Measurements from ENCODE around the gene ELF1. TPM values are rescaled to one million over a fixed set of nuclear protein-coding genes. Genes with fewer than 3 reads are reported as not detected.
A peak's percentile ranks its signal among the peaks of the same experiment; 100 is the strongest.
"Not testable (repeated sequence)": the region's sequence is repeated elsewhere in the genome, so short reads cannot be mapped to it uniquely, and the experiment has no call there.

The ELF1 gene
- polyA plus RNA-seq, 4 donors = 48.2 to 58.5 (median 53.3) TPM

DNA sequence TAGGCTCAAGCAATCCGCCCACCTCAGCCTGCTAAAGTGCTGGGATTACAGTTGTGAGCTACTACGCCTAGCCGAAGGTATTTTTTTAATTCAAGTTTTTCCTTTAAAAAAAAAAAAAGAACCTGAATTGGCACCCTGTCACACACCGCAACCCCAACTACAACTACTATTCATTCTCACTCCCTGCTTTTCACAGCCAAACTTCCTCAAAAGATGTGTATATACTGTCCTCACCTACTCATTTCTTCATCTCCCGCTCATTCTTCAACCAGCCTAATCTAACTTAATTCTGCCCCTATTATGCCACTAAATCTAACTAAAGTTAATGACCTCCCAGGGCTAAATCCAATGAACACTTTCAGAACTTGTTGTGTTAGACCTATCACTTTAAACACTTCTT, 29.5 kb upstream of the ELF1 start:
- DNase-seq (ENCODE audit: low read depth in 4 of 4, low spot score in 3 of 4) = no peak

DNA sequence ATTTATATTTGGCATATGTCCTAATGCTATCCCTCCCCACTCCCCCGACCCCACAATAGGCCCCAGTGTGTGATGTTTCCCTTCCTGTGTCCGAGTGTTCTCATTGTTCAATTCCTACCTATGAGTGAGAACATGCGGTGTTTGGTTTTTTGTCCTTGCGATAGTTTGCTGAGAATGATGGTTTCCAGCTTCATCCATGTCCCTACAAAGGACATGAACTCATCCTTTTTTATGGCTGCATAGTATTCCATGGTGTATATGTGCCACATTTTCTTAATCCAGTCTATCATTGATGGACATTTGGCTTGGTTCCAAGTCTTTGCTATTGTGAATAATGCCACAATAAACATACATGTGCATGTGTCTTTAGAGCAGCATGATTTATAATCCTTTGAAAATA, 23.3 kb upstream of the ELF1 start:
- DNase-seq (ENCODE audit: low read depth in 4 of 4, low spot score in 3 of 4) = not testable (repeated sequence)

DNA sequence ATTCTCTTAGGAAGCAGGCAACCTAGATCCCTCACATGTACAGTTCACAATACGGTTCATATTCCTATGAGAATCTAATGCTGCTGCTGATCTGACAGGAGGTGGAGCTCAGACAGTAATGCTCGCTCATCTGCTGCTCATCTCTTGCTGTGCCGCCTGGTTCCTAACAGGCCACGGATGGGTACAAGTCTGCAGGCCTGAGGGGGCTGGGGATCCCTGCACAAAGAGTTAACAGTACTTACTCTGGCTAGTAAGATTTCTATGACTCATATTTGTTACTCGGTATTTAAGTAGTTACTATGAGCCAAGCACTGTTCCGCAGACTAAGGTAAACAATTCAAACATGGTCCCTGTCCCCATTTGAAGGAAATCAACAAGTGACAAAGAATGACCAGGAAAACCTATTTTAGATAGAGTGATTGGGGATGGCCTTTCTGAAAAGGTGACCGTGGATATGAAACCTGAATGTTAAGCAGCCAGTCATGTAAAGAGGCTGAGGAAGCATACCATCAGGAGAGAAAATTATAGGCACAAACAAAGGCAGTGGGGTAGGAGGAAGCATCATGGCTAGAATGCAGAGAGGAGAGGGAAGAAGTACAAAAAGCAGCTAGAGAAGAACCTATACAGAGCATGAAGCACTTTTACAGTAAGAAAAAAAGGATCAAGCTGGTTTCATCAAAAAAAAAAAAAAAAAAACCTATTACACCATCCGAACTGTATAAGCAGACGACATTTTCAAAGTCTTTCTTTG, 21.6 kb upstream of the ELF1 start:
- DNase-seq (ENCODE audit: low read depth in 4 of 4, low spot score in 3 of 4) = no peak

DNA sequence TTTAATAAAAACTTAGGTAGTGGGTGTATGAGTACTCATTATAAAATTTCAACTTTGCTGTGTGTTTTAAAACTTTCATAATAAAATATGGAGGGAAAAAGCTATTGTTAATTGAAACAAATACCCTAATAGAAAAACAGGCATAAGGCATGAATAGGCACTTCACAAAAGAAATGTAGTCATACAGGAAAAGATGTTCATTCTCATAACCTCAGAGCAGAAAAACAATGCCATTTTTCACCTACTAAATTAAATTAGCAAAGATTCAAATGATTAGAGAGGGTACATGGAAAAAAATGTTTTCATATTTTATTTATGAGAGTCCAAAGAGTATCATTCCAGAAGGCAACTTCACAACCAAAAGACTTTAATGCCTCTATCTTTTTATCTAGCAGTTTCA, 20.6 kb upstream of the ELF1 start:
- no peak for DNase-seq (ENCODE audit: low read depth in 4 of 4, low spot score in 3 of 4)

DNA sequence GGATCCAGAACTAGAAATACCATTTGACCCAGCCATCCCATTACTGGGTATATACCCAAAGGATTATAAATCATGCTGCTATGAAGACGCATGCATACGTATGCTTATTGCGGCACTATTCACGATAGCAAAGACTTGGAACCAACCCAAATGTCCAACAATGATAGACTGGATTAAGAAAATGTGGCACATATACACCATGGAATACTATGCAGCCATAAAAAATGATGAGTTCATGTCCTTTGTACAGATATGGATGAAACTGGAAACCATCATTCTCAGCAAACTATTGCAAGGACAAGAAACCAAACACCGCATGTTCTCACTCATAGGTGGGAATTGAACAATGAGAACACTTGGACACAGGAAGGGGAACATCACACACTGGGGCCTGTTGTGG, 17.4 kb upstream of the ELF1 start:
- DNase-seq (ENCODE audit: low read depth in 4 of 4, low spot score in 3 of 4) = not testable (repeated sequence)

DNA sequence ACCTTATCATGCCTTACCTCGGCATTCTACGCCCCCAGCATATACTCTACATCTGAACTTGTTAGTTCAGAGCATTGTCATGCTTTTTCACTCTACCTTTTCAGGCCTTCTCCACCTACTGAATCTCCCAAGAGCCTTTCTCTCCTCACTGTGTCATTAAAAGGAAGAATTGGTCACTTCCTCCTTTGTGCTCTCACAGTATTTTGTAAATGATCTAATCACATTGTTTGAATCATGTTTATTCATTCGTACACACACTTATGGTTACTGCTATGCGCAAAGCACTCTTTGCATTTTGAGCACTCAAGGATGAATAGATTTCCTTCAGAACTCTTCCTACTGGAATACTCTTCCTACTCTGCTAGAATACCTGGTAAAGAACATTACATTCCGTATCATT, 15.8 kb upstream of the ELF1 start:
- no peak for DNase-seq (ENCODE audit: low read depth in 4 of 4, low spot score in 3 of 4)

DNA sequence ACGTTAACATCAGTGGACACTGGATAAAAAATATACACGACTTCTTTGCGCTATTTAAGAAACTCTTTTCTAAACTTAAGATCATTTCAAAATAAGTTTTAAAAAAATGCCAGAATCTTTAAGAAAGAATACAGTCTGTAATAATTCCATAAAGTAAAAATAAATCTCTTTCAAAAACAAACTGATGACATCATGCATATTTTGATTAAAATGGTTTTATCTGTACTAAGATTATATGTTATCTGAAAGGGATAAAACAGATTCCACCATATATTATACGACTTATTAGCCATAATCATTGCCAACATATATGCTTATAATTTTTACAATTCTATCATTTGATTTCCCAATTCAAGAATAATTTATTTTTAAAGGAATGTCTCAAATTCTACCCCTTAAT, 15.3 kb upstream of the ELF1 start:
- no peak for DNase-seq (ENCODE audit: low read depth in 4 of 4, low spot score in 3 of 4)

DNA sequence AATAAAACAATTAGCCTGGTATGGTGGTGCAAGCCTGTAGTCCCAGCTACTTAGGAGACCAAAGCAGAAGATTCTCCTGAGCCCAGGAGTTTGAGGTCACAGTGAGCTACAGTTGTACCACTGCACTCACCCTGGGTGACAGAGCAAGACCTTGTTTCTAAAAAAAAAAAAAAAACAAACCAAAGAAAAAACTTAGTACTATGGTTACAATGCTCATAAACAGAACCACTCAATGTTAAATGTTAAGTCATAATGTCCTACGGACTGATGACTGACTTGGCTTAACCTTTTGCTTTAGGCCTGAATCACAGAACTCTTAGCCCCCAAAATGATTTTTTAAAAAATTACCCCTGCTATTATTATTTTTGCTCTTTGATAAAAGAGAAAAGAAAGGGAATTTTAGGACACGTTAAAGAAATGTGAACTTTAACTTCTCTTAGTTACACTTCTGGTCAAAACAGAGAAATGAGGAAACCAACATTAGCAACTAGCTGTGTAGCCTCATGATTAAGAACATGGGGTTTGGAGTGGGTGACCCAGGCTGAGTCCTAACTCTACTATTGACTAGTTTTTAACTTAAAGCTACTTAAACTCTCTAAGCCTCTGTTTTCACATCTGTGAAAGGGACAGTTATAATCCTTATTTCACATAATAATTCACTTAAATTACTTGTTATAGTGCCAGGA, 13.7 kb upstream of the ELF1 start:
- no peak for DNase-seq (ENCODE audit: low read depth in 4 of 4, low spot score in 3 of 4)

DNA sequence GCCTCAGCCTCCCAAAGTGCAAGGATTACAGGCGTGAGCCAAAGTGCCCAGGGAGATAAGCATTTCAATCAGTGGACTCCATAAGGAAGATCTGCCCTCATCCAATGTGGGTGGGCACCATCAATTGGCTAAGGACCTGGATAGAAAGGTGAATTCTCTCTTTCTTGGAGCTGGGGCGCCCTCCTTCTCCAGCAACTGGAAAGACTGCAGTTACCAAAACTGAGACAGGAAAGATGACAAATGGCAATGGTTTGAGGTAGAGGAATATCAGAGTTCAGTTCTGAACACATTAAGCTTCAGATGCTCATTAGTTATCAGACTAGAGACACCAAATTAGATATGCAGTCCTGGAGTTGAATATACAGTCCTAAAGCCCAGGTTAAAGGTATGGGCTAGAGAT, 10.5 kb upstream of the ELF1 start:
- no peak for DNase-seq (ENCODE audit: low read depth in 4 of 4, low spot score in 3 of 4)

DNA sequence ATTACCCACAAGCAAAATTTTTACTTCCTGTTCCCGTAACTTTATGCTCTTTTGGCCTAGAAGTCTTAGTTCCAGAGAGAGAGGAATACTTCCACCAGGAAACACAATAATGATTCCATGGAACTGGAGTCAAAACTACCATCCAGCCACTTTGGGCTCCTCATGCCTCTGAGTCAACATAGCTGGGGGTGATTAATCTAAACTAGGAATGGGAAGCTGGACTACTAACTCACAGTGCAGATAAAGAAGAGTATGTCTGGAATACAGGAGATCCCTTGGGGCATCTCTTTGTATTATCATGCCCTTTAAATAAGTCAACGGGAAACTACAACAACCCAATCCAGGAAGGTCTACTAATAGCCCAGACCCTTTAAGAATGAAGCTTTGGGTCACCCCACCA, 8.9 kb upstream of the ELF1 start:
- no peak for DNase-seq (ENCODE audit: low read depth in 4 of 4, low spot score in 3 of 4)

DNA sequence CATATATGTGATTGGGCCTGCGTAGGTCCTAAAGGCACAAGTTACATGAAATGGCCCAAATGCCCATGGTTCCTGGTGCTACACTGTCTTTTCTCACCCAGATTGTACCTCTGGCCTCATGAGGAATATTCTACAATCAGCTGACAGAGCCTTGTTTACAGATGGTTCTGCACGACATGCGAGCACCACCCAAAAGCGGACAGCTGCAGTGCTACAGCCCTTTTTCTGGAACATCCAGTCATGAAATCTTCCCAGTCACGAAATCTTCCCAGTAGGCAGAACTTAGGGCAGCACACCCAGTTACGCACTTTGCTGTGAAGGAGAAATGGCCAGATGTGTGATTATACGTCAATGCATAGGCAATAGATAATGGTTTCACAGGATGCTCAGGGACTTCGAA, 7.7 kb upstream of the ELF1 start:
- no peak for DNase-seq (ENCODE audit: low read depth in 4 of 4, low spot score in 3 of 4)

DNA sequence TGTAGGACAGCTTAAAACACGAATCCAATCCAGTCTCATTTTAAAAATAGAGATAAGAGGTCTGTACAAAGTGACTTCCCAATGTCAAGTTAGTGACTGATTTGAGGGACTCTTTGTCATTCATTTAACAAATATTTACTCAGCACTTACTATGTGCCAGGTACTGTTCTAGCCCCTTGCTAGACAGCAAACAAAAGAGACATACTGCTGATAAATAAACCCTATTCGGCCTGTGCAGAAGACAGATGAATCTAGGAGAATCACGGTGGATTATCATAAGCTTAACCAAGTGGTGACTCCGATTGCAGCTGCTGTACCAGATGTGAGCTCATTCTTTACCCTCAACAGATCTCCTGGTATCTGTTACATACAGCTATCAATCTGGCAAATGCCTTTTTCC, 6.4 kb upstream of the ELF1 start:
- DNase-seq (ENCODE audit: low read depth in 4 of 4, low spot score in 3 of 4) = no peak

DNA sequence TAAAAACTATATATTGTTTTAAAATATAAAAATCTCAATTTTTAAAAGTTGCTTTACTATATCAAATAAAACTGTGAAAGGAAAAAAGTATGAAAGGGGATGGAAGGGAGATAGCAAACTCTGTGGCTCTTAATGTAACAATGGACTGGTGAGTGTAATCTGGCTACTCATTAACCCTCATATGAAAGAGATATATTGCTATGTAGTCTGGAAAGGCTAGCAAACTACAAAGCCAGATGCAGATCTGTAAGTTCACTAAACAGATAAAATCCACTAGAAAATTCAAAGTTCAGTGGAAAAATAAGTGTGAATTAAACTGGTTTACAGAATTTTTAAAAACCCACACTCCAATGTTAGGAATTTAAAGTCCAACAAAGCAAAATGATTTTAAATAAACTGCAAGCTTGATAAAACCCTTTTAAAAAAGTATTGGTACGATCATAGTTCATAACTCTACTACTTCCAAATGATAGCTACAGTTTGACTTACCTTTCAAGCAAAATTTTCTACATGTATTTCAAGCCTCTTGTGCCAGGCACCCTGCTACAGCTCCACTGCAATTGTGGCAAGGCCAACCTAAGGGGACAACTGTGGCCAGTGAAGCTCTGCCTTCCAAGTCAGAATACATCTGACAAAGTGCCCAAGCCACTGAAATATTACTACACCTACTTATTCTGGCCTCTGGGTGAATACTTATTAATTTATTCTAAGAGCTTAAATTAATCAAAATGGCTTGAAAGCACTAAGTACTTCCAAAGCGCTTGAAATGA, 647 bp upstream of the ELF1 start:
- peak in 2 of 4 donors; percentile 22 to 29 for DNase-seq (ENCODE audit: low read depth in 4 of 4, low spot score in 3 of 4)

DNA sequence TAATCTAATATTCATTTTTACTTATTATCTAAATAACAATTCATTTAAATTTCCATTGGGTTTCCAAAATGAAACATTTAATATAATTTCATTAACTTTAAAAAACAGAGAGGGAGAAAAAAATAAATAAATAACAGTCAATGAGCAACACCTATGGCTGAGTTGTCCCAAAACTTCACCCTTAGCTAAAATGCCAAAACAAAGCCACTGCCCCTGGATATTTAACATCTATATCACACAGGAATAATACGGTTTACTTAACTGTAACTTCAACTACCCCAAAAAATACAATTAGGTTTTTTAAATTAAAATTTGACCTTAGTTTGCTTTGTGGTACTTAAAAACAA, 541 bp downstream of the ELF1 start:
- DNase-seq (ENCODE audit: low read depth in 4 of 4, low spot score in 3 of 4) = no peak

DNA sequence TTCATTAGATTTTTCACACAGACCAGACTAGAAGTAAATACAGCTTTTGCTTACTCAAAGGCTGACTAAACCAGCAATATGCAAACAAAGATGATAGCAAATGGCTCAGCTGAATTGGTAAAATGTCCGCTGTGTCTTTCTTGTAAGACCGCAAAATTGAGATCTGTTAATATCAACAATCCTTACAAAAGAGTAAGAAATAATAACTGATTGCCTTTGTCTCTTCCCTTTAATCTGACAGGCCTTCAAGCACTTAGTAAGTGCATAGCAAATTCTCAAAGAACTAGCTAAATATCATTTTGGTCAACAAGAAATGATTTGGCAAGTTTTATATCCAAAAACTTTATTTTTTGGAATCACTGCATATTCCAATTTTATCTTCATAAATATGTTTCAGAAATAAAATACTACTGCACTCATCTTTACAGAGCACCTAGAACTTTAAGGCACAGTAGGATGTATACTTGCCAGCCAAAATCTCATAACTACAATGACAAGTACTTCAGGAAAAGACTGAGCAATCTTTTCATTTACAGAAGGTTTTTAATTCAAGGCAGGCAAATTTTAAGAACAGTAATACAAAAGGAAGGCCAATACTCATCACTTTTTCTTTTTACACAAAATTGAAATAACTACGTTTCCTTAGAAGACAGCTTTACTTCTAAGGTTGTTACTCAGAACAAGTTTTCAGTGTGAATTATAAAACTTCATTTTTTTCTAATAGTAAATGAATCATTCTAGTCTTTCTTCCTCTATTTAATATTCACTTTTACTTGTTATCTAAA, 1.1 kb downstream of the ELF1 start:
- no peak for DNase-seq (ENCODE audit: low read depth in 4 of 4, low spot score in 3 of 4)

DNA sequence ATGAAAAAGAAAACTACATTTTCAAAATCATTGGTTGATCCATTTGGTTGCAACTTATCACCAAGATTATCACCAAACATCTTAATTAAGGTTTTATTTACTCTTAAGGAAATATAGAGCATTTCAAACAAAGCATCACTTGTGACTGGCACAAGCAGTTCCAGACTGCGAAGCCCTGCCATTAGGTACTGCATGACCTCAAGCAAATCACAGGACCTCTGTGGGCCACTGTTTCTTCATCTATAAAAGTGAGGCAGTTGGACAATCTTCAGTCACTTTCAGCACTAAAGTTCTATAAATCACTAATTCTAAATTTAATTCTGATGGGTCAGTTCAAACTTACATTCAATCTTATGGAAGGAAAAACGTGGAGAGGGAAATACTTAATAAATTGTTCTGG, 2.0 kb downstream of the ELF1 start:
- no peak for DNase-seq (ENCODE audit: low read depth in 4 of 4, low spot score in 3 of 4)

DNA sequence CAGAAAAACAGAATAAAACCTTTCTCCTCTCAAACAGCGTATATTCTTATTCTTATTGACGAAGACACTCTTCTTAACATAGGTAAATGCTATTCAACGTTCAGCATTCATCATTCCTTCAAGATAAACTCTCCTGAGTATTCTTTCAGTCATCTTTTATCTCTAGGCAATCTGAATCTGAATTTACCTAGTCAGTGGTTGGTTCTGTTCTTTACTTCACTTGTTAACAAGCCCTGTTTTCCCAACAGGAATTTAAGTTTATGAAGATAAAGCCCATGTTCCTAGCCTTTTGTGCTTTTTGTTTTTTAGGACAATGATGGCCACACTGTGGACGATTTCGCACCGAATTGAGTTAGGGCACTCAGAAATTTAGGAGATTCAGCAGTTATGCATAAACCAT, 3.2 kb downstream of the ELF1 start:
- DNase-seq (ENCODE audit: low read depth in 4 of 4, low spot score in 3 of 4) = no peak

DNA sequence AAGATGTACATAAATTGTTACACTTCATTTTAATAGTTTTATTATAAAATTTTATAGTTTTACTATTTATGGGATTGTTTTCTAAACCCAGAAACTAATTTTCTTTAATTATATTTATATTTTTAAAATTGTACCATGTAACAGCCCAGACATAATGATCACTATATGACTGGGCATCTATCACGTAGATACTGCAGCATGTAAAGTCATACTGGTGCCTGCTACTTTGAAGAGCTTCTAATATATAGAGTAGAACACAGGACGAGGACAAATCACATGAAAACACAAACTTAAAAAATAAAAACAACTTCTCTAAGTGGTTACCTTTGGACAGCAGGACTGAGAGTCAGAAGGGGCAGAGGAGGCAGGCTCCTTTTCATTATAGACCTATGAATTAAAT, 5.3 kb downstream of the ELF1 start:
- DNase-seq (ENCODE audit: low read depth in 4 of 4, low spot score in 3 of 4) = no peak

DNA sequence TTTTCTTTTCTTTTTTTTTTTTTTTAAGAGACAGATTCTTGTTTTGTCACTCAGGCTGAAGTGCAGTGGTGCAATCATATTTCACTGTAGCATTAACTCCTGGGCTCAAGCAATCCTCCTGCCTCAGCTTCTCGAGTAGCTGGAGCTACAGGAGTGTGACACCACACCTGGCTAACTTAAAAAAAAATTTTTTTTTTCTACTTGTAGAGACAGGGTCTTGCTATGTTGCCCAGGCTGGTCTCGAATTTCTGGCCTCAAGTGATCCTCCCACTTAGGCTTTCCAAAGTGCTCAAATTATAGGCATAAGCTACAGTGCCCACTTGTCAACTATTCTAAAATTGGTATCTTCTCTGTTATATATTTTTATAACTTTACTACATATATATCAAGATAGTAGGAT, 6.6 kb downstream of the ELF1 start:
- no peak for DNase-seq (ENCODE audit: low read depth in 4 of 4, low spot score in 3 of 4)

DNA sequence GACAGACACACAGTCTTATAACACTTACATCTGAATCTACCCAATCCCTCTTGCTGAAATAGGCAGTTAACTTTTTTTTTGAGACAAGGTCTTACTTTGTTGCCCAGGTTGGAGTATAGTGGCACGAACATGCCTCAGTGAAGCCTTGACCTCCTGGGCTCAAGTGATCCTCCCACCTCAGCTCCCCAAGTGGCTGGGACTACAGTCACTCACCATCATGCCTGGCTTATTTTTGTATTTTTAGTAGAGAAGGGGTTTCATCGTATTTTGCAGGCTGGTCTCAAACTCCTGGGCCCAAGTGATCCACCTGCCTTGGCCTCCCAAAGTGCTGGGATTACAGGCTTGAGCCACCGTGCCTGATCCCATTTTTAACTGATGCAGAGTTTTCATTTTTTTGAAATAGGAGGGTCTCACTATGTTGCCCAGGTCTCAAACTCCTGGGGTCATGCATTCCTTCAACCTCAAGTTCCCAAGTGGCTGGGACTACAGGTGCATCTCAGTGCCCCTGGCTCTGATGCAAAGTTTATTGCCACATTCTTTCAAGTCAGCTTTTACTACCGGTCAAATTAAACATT, 7.6 kb downstream of the ELF1 start:
- DNase-seq (ENCODE audit: low read depth in 4 of 4, low spot score in 3 of 4) = no peak

Data from right renal pelvis (tissue), 4 donors.